Measurements from ENCODE around the gene ERC2.
"Not testable (repeated sequence)": the region's sequence is repeated elsewhere in the genome, so short reads cannot be mapped to it uniquely, and the experiment has no call there.

Gene ERC2

GRCh38 chr3:56303487-56303886, 164.8 kb downstream of the ERC2 start:
- DNase-seq, result no peak

- no peak for DNase-seq
These were observed 165.8 kb downstream of the ERC2 start for GRCh38 chr3:56302417-56302816.

GRCh38 chr3:56297281-56297840, 170.9 kb downstream of the ERC2 start:
- no peak for DNase-seq

- no peak for DNase-seq
These were observed 171.9 kb downstream of the ERC2 start for GRCh38 chr3:56296361-56296760.

- DNase-seq, result no peak
These were observed 173.1 kb downstream of the ERC2 start for GRCh38 chr3:56295161-56295560.

- DNase-seq, result no peak
These were observed 174.0 kb downstream of the ERC2 start for GRCh38 chr3:56294286-56294685.

GRCh38 chr3:56291953-56292352, 176.3 kb downstream of the ERC2 start:
- DNase-seq, result no peak

- DNase-seq, result no peak
These were observed 177.0 kb downstream of the ERC2 start for GRCh38 chr3:56291244-56291680.

- no peak for DNase-seq
These were observed 177.9 kb downstream of the ERC2 start for GRCh38 chr3:56290374-56290773.

GRCh38 chr3:56288258-56288657, 180.0 kb downstream of the ERC2 start:
- no peak for DNase-seq

- DNase-seq, result no peak
These were observed 185.9 kb downstream of the ERC2 start for GRCh38 chr3:56282341-56282740.

- DNase-seq, result no peak
These were observed 191.0 kb downstream of the ERC2 start for GRCh38 chr3:56277236-56277635.

GRCh38 chr3:56275120-56275519, 193.1 kb downstream of the ERC2 start:
- DNase-seq, result no peak

- DNase-seq, result no peak
These were observed 198.3 kb downstream of the ERC2 start for GRCh38 chr3:56269755-56270535.

- DNase-seq, result no peak
These were observed 199.5 kb downstream of the ERC2 start for GRCh38 chr3:56268616-56269383.

GRCh38 chr3:56261852-56262251, 206.4 kb downstream of the ERC2 start:
- not testable (repeated sequence) for DNase-seq

GRCh38 chr3:56260262-56260661, 208.0 kb downstream of the ERC2 start:
- no peak for DNase-seq

- no peak for DNase-seq
These were observed 210.4 kb downstream of the ERC2 start for GRCh38 chr3:56257826-56258225.

GRCh38 chr3:56254835-56255234, 213.4 kb downstream of the ERC2 start:
- no peak for DNase-seq

GRCh38 chr3:56253941-56254665, 214.2 kb downstream of the ERC2 start:
- no peak for DNase-seq

GRCh38 chr3:56251343-56251945, 216.8 kb downstream of the ERC2 start:
- peak; percentile 4 to 24 for DNase-seq

GRCh38 chr3:56248021-56248420, 220.2 kb downstream of the ERC2 start:
- no peak for DNase-seq

GRCh38 chr3:56238299-56238698, 230.0 kb downstream of the ERC2 start:
- DNase-seq, result peak in 1 of 2 experiments; percentile 28
